Fibroblast of lung (primary cell): ENCODE data around the gene CPTP. TPM values are rescaled to one million over a fixed set of nuclear protein-coding genes. Genes with fewer than 3 reads are reported as not detected.

Experiments
- DNase-seq, 2 donors: peaks; one replicate each; pipeline versions ENCODE4 v3.0.0 to v3.0.0-alpha.2; 2010; ENCODE audit warnings: low read depth in 2 of 2
- H2AFZ ChIP-seq: 2 replicates; pipeline ENCODE4 v1.5.1; 2012; ENCODE audit warnings: low read length, control low read depth, inconsistent platforms
- H3K27ac ChIP-seq: 2 replicates; pipeline ENCODE4 v1.5.1; 2011; ENCODE audit warnings: low read length, control low read depth; ENCODE audit not compliant: insufficient read depth
- H3K27me3 ChIP-seq: 2 replicates; pipeline ENCODE4 v1.5.1; 2011; ENCODE audit warnings: mild to moderate bottlenecking, low read length; ENCODE audit not compliant: control insufficient read depth, insufficient read depth
- H3K36me3 ChIP-seq: 2 replicates; pipeline ENCODE4 v1.5.1; 2011; ENCODE audit warnings: low read length; ENCODE audit not compliant: control insufficient read depth, insufficient read depth
- H3K4me1 ChIP-seq: 2 replicates; pipeline ENCODE4 v1.5.1; 2011; ENCODE audit warnings: low read length; ENCODE audit not compliant: control insufficient read depth, insufficient read depth; ENCODE audit errors: extremely low read depth
- H3K4me2 ChIP-seq: 2 replicates; pipeline ENCODE4 v1.5.1; 2011; ENCODE audit warnings: low read length, control low read depth; ENCODE audit not compliant: insufficient read depth; ENCODE audit errors: extremely low read depth
- H3K4me3 ChIP-seq, 4 experiments: fragments of 200-600 bp in 1 of 4; sonication (generic) in 1 of 4; replicated peaks in 1 of 4; 2 replicates each; pipeline ENCODE4 v1.5.1; 2011 to 2016; ENCODE audit warnings: low read length in 4 of 4, low read depth in 3 of 4, mild to moderate bottlenecking in 3 of 4, control low read depth in 2 of 4, inconsistent platforms in 1 of 4, mixed read lengths in 1 of 4; ENCODE audit not compliant: insufficient read depth in 1 of 4; ENCODE audit errors: control extremely low read depth in 1 of 4
- H3K79me2 ChIP-seq: 2 replicates; pipeline ENCODE4 v1.5.1; 2012; ENCODE audit warnings: mild to moderate bottlenecking, low read length, inconsistent platforms; ENCODE audit not compliant: control insufficient read depth, insufficient read depth
- H3K9ac ChIP-seq: 2 replicates; pipeline ENCODE4 v1.5.1; 2011; ENCODE audit warnings: mild to moderate bottlenecking, low read length, control low read depth; ENCODE audit not compliant: insufficient read depth
- H3K9me3 ChIP-seq: 2 replicates; pipeline ENCODE4 v1.5.1; 2012; ENCODE audit warnings: low read depth, low read length; ENCODE audit not compliant: control insufficient read depth, insufficient read depth
- H4K20me1 ChIP-seq: 2 replicates; pipeline ENCODE4 v1.5.1; 2011; ENCODE audit warnings: low read length; ENCODE audit not compliant: control insufficient read depth, insufficient read depth; ENCODE audit errors: extremely low read depth
- EZH2 ChIP-seq: IDR thresholded peaks from 2 replicates; pipeline ENCODE4 v1.5.1; 2012; ENCODE audit warnings: low read length, control low read depth, mild to moderate bottlenecking; ENCODE audit errors: missing control alignments
- polyA plus RNA-seq, 2 donors: library from polyadenylated mRNA; depleted of rRNA in 1 of 2; stranded (reverse) in 1 of 2; unstranded in 1 of 2; fragments of >200 nt; gene quantifications; 2 replicates each; pipeline ENCODE4 v1.2.1, GENCODE V29; 2011 to 2012; ENCODE audit warnings: missing spikeins in 1 of 2
- total RNA-seq: library from RNA; depleted of rRNA; stranded (reverse); fragments of >200 nt; gene quantifications from 2 replicates; pipeline ENCODE4 v1.2.1, GENCODE V29; 2014
- TF ChIP-seq, protein P1 (sequence below), 2 donors: IDR thresholded peaks in 1 of 2; conservative IDR thresholded peaks in 1 of 2; 1 replicate in 1 of 2; 2 replicates in 1 of 2; pipeline ENCODE4 v1.5.1; 2011 to 2012; ENCODE audit warnings: low read length in 2 of 2, control low read depth in 1 of 2, inconsistent platforms in 1 of 2, low read depth in 1 of 2, mild to moderate bottlenecking in 1 of 2

Gene CPTP
- total and polyA plus RNA-seq, 2 donors (not counting 1 experiment from before 2014, with no cell fraction given): 6.0 to 10.1 TPM

DNA sequence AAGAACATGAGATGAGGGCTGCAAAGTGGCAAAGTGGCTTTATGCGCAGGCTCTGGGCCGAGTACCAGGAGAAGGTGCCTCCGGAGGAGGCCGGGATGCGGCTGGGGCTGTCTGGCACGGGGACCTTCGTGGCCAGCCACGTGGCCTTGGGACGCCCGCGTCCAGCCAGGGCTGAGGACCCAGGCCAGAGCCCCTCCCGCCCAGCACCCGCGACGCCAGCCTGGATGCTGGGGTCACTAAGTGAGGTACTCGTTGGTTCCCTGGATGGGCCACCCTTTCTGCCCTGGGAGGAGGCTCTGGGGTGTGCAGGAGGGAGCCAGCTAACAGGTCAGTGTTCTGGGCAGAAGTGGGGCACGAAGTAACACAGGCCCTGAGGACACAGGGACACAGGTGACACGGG is 31.8 kb upstream of the CPTP start:
- Histone ChIP-seq H3K4me1 (no peaks in the 10 kb centered on the region), H3K27ac (no peak overlapping the region), H3K79me2 (no peaks in the 10 kb centered on the region), H3K4me3 (no peak overlapping the region), H3K9ac (no peak overlapping the region), H3K9me3 (no peaks in the 10 kb centered on the region), H4K20me1 (no peaks in the 10 kb centered on the region), H2AFZ (no peak overlapping the region), H3K4me2 (no peak overlapping the region), H3K36me3 (peaks cover 27% of the 10 kb centered on the region), H3K27me3 (no peaks in the 10 kb centered on the region)
- DNase-seq: no peak
- TF ChIP-seq, protein P1, sequence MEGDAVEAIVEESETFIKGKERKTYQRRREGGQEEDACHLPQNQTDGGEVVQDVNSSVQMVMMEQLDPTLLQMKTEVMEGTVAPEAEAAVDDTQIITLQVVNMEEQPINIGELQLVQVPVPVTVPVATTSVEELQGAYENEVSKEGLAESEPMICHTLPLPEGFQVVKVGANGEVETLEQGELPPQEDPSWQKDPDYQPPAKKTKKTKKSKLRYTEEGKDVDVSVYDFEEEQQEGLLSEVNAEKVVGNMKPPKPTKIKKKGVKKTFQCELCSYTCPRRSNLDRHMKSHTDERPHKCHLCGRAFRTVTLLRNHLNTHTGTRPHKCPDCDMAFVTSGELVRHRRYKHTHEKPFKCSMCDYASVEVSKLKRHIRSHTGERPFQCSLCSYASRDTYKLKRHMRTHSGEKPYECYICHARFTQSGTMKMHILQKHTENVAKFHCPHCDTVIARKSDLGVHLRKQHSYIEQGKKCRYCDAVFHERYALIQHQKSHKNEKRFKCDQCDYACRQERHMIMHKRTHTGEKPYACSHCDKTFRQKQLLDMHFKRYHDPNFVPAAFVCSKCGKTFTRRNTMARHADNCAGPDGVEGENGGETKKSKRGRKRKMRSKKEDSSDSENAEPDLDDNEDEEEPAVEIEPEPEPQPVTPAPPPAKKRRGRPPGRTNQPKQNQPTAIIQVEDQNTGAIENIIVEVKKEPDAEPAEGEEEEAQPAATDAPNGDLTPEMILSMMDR (conservative IDR thresholded peaks at IDR 0.05 in 1 of 2, IDR thresholded peaks at IDR 0.05 in 1 of 2; ENCODE audit: low read depth in 1 of 2, low read length in 2 of 2): no peak
- TF ChIP-seq EZH2: no peak

DNA sequence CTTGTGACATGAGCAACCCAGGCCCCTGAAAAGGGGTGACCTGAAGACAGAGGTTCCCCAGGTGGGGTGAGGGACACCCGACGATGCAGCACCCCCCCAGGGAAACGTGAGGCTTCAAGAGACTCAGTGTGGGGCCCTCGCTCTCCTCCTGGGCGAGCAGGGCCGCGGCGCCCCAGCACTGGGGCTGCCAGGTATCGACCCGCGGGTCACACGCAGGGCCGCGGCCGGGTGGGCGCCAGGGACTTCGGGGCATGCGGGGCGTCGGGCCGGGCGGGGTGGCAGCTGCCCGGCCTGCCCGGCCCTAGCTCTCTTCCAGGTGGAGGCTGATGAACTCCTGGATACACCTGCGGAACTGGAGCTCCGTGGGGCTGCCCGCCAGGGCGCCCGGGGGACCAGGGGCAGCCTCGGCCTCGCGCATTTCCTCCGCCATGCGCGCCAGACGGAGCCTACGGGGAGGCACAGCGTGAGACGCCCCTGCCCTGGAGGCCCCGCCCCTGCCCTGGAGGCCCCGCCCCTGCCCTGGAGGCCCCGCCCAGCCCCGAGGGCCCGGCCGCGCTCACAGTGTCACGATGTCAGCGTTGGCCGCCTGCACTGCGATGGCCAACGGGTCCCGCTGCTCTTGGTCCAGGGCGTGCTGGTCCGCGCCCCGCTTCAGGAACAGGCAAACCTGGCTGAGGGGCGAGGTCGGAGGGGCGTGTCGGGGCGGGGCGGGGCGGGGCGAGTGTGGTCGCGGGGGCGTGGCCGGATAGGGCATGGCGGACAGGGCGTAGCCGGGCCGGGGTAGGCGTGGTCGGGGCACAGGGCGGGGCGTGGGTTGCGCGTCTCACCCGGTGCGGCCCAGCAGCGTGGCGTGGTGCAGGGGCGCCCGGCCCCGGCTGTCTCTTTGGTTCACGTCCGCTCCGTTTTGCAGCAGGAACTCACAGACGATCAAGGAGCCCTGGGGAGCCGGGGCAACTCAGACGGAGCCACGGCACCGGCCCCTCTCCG is 31.0 kb upstream of the CPTP start:
- Histone ChIP-seq H3K9ac (no peak overlapping the region), H4K20me1 (no peaks in the 10 kb centered on the region), H2AFZ (no peak overlapping the region), H3K27ac (no peak overlapping the region), H3K4me2 (no peak overlapping the region), H3K79me2 (no peaks in the 10 kb centered on the region), H3K9me3 (no peaks in the 10 kb centered on the region), H3K27me3 (no peaks in the 10 kb centered on the region), H3K4me3 (no peak overlapping the region), H3K36me3 (peaks cover 29% of the 10 kb centered on the region), H3K4me1 (no peaks in the 10 kb centered on the region)
- DNase-seq: no peak
- TF ChIP-seq, protein P1 (conservative IDR thresholded peaks at IDR 0.05 in 1 of 2, IDR thresholded peaks at IDR 0.05 in 1 of 2; ENCODE audit: low read depth in 1 of 2, low read length in 2 of 2): no peak
- TF ChIP-seq EZH2: no peak

DNA sequence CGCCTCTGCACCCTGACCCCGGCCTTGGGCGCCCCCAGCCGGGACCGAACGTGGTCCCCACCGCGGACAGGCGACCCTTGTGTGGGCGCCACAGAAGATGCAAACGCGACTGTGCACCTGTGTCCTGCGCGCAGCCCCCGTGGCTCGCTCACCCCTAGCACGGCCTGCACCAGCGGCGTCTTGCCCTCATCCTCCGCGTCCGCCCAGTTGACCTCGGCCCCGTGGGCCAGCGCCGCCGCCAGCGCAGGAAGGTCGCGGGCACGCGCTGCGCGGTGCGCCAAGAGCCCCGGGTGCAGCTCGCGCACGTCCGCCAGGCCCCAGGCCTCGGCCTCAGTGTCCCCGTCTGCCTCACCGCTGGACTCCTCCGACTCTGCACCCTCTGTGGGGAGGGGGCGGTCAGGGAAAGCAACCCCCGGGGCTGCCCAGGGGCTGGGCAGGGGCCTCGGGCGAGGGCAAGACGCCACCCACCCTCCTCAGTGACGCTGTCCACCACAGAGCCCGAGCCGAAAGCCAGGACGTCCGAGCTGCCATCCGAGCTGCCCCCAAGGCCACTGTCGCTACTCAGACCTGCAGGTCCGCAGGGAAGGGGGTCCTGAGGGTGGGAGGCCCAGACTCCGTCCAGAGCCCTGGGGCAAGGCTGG is 30.2 kb upstream of the CPTP start:
- no peak overlapping the region for H3K9ac ChIP-seq
- H3K36me3 ChIP-seq: peaks cover 29% of the 10 kb centered on the region
- H3K9me3 ChIP-seq: no peaks in the 10 kb centered on the region
- no peak for TF ChIP-seq EZH2
- TF ChIP-seq, protein P1 (conservative IDR thresholded peaks at IDR 0.05 in 1 of 2, IDR thresholded peaks at IDR 0.05 in 1 of 2; ENCODE audit: low read depth in 1 of 2, low read length in 2 of 2): no peak
- no peaks in the 10 kb centered on the region for H3K79me2 ChIP-seq
- H3K27ac ChIP-seq: no peak overlapping the region
- H3K27me3 ChIP-seq: no peaks in the 10 kb centered on the region
- no peak overlapping the region for H3K4me2 ChIP-seq
- no peaks in the 10 kb centered on the region for H3K4me1 ChIP-seq
- no peak overlapping the region for H3K4me3 ChIP-seq
- no peaks in the 10 kb centered on the region for H4K20me1 ChIP-seq
- no peak for DNase-seq
- no peak overlapping the region for H2AFZ ChIP-seq
